Measurements from ENCODE around the gene MIAT.
"Not testable (repeated sequence)": the region's sequence is repeated elsewhere in the genome, so short reads cannot be mapped to it uniquely, and the experiment has no call there.

MIAT gene

DNA sequence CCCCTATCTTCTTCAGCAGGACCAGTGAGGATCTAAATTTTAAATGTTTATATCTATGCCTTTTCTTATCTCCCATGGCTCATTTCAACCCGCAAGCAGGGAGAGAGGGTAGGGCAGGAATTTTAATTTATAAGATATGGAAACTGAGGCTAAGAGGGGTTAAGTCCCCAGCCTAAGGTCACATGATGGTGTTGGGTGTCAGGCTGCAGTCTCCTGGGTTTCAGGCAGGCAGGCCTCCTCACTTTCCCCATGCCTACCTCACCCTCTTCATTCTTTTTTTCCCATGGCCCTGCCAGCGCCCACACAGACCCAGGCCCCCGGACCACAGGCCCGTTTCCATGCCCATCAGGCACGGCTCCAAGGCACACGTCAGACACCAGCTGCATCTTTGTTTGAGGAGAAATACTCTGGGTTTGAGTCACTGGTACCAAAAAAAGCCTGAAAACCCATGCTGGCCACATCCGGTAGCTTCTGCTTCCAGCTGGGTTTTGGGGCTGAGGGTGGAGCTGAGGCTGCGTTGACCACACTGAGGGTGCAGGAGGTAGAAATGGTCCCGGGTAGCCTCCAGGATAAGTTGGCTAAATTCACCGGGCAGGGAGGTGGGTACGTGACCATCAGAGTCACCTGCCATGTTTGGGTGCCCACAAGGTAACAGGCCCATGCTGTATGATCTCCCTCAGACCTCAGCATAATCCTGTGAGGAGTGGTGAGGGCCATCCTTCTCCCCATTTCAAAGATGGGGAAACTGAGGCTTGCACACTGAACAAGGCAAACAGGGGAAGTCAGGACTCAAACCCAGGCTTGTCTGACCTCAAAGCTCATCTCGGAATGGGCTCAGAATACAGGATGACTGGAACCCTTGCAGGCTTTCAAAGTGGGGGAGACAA is 47.1 kb upstream of the MIAT start:
- Histone ChIP-seq H4K91ac (ENCODE audit: low read depth, low read length, poor library complexity) (no peak overlapping the region), H3K27me3 (ENCODE audit: control insufficient read depth in 3 of 3, insufficient read depth in 3 of 3, low read depth in 1 of 3, low read length in 3 of 3) (peaks cover 0 to 3% (median 0%) of the 10 kb centered on the region in 3 experiments), H3K9ac (ENCODE audit: low read depth, low read length, poor library complexity) (no peak overlapping the region), H3K4me1 (ENCODE audit: control insufficient read depth in 2 of 2, insufficient read depth in 1 of 2, low read depth in 1 of 2, low read length in 2 of 2) (peaks cover 0 to 5% of the 10 kb centered on the region in 2 donors), H2BK12ac (ENCODE audit: low read length) (no peak overlapping the region), H2AK5ac (ENCODE audit: low read depth, low read length) (no peak overlapping the region), H3K79me1 (ENCODE audit: low read depth, low read length) (no peaks in the 10 kb centered on the region), H2AFZ (ENCODE audit: low read length) (no peak overlapping the region), H2BK15ac (ENCODE audit: low read length) (no peak overlapping the region), H3K18ac (ENCODE audit: low read length) (no peak overlapping the region), H3K27ac (replicated peaks; ENCODE audit: low read length) (no peak overlapping the region), H3K4ac (ENCODE audit: low read length) (no peak overlapping the region), H3K36me3 (replicated peaks in 1 of 2; ENCODE audit: control insufficient read depth in 2 of 2, insufficient read depth in 2 of 2, low read length in 2 of 2) (no peaks in the 10 kb centered on the region), H3K23ac (ENCODE audit: low read depth, low read length, poor library complexity) (no peak overlapping the region), H4K8ac (ENCODE audit: low read depth, low read length) (no peak overlapping the region), H2BK5ac (ENCODE audit: low read length) (no peak overlapping the region), H3K4me2 (ENCODE audit: insufficient read depth, low read length, poor library complexity, severe bottlenecking) (no peak overlapping the region), H2BK120ac (ENCODE audit: low read depth, low read length) (no peak overlapping the region), H3K4me3 (ENCODE audit: low read length in 2 of 2) (peak overlapping the region in 1 of 2 donors; percentile 21), H3K9me3 (replicated peaks in 1 of 2; ENCODE audit: control insufficient read depth in 2 of 2, insufficient read depth in 1 of 2, low read depth in 1 of 2, low read length in 2 of 2) (no peaks in the 10 kb centered on the region), H3K14ac (ENCODE audit: low read length) (no peak overlapping the region)
- no peak for DNase-seq (ENCODE audit: low spot score)
- WGBS, 2 donors (ENCODE audit: extremely low coverage in 2 of 2, insufficient read length in 2 of 2, insufficient replicate concordance in 1 of 2) = no CpG with 5 or more reads among the region's 12 CpGs

DNA sequence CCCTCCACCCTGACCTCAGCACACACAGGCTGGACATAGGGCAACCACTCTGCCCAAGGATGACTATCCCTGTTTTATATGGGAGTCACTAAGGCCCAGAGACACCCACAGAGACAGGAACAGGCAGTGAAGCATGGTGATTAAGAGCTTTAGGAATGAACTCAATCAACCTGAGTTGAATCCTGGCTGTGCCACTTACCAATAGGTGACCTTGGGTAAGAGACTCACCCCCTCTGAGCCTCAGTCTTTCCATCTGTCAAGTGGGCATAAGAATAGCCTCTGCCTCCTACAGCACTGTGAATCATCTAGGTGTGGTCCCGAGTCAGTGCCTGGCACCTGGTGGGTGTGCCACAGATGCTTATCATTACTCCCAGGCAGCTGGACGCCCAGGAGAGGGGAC is 46.4 kb upstream of the MIAT start:
- Histone ChIP-seq H3K27ac (replicated peaks; ENCODE audit: low read length) (no peak overlapping the region), H3K36me3 (replicated peaks in 1 of 2; ENCODE audit: control insufficient read depth in 2 of 2, insufficient read depth in 2 of 2, low read length in 2 of 2) (no peaks in the 10 kb centered on the region)
- no CpG with 5 or more reads among the region's 2 CpGs for WGBS, 2 donors (ENCODE audit: extremely low coverage in 2 of 2, insufficient read length in 2 of 2, insufficient replicate concordance in 1 of 2)

DNA sequence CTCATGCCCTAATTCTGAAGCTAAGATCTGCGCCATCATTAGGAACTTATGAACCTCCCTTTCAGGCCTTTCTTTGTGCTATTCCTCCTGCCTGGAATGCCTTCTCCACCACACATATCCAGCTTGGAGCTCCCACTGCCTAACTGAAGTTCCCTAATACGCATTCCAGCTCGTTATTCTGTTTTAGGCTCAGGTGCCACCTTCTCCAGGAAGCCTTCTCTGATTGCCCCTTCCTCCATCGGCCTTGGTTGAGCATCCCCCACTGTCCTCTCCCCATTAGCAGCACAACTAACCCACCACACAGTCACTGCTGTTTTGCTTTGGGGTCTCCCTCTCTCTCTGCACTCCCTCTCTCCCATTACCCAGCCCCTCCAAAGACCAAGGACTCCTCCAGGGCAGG is 44.7 kb upstream of the MIAT start:
- Histone ChIP-seq H3K27ac (replicated peaks; ENCODE audit: low read length) (no peak overlapping the region), H4K8ac (ENCODE audit: low read depth, low read length) (no peak overlapping the region), H3K4me3 (ENCODE audit: low read length in 2 of 2) (no peak overlapping the region), H3K27me3 (ENCODE audit: control insufficient read depth in 3 of 3, insufficient read depth in 3 of 3, low read depth in 1 of 3, low read length in 3 of 3) (peaks cover 0 to 4% (median 0%) of the 10 kb centered on the region in 3 experiments), H3K9me3 (replicated peaks in 1 of 2; ENCODE audit: control insufficient read depth in 2 of 2, insufficient read depth in 1 of 2, low read depth in 1 of 2, low read length in 2 of 2) (no peaks in the 10 kb centered on the region), H3K4me1 (ENCODE audit: control insufficient read depth in 2 of 2, insufficient read depth in 1 of 2, low read depth in 1 of 2, low read length in 2 of 2) (peaks cover 16 to 23% of the 10 kb centered on the region in 2 donors), H3K18ac (ENCODE audit: low read length) (no peak overlapping the region), H2BK12ac (ENCODE audit: low read length) (no peak overlapping the region), H2AFZ (ENCODE audit: low read length) (no peak overlapping the region), H3K36me3 (replicated peaks in 1 of 2; ENCODE audit: control insufficient read depth in 2 of 2, insufficient read depth in 2 of 2, low read length in 2 of 2) (no peaks in the 10 kb centered on the region), H3K23ac (ENCODE audit: low read depth, low read length, poor library complexity) (no peak overlapping the region), H3K9ac (ENCODE audit: low read depth, low read length, poor library complexity) (no peak overlapping the region), H2BK5ac (ENCODE audit: low read length) (no peak overlapping the region), H3K4me2 (ENCODE audit: insufficient read depth, low read length, poor library complexity, severe bottlenecking) (no peak overlapping the region), H2BK15ac (ENCODE audit: low read length) (no peak overlapping the region), H3K4ac (ENCODE audit: low read length) (no peak overlapping the region), H2BK120ac (ENCODE audit: low read depth, low read length) (no peak overlapping the region), H3K14ac (ENCODE audit: low read length) (no peak overlapping the region), H4K91ac (ENCODE audit: low read depth, low read length, poor library complexity) (no peak overlapping the region), H2AK5ac (ENCODE audit: low read depth, low read length) (no peak overlapping the region), H3K79me1 (ENCODE audit: low read depth, low read length) (no peaks in the 10 kb centered on the region)
- no peak for DNase-seq (ENCODE audit: low spot score)
- WGBS, 2 donors (ENCODE audit: extremely low coverage in 2 of 2, insufficient read length in 2 of 2, insufficient replicate concordance in 1 of 2) = no CpG with 5 or more reads among the region's 4 CpGs

More for the DNA sequence above, 46.4 kb upstream of the MIAT start:
- Histone ChIP-seq H2AK5ac (ENCODE audit: low read depth, low read length) (no peak overlapping the region), H3K4me2 (ENCODE audit: insufficient read depth, low read length, poor library complexity, severe bottlenecking) (no peak overlapping the region), H4K8ac (ENCODE audit: low read depth, low read length) (no peak overlapping the region), H3K9me3 (replicated peaks in 1 of 2; ENCODE audit: control insufficient read depth in 2 of 2, insufficient read depth in 1 of 2, low read depth in 1 of 2, low read length in 2 of 2) (no peaks in the 10 kb centered on the region), H3K4me1 (ENCODE audit: control insufficient read depth in 2 of 2, insufficient read depth in 1 of 2, low read depth in 1 of 2, low read length in 2 of 2) (peaks cover 1 to 6% of the 10 kb centered on the region in 2 donors), H2BK15ac (ENCODE audit: low read length) (no peak overlapping the region), H2BK5ac (ENCODE audit: low read length) (no peak overlapping the region), H4K91ac (ENCODE audit: low read depth, low read length, poor library complexity) (no peak overlapping the region), H2BK120ac (ENCODE audit: low read depth, low read length) (no peak overlapping the region), H3K4me3 (ENCODE audit: low read length in 2 of 2) (no peak overlapping the region), H2AFZ (ENCODE audit: low read length) (no peak overlapping the region), H3K9ac (ENCODE audit: low read depth, low read length, poor library complexity) (no peak overlapping the region), H2BK12ac (ENCODE audit: low read length) (no peak overlapping the region), H3K79me1 (ENCODE audit: low read depth, low read length) (no peaks in the 10 kb centered on the region), H3K18ac (ENCODE audit: low read length) (no peak overlapping the region), H3K4ac (ENCODE audit: low read length) (no peak overlapping the region), H3K27me3 (ENCODE audit: control insufficient read depth in 3 of 3, insufficient read depth in 3 of 3, low read depth in 1 of 3, low read length in 3 of 3) (peaks cover 0 to 3% (median 0%) of the 10 kb centered on the region in 3 experiments), H3K14ac (ENCODE audit: low read length) (no peak overlapping the region), H3K23ac (ENCODE audit: low read depth, low read length, poor library complexity) (no peak overlapping the region)
- DNase-seq (ENCODE audit: low spot score) = no peak

DNA sequence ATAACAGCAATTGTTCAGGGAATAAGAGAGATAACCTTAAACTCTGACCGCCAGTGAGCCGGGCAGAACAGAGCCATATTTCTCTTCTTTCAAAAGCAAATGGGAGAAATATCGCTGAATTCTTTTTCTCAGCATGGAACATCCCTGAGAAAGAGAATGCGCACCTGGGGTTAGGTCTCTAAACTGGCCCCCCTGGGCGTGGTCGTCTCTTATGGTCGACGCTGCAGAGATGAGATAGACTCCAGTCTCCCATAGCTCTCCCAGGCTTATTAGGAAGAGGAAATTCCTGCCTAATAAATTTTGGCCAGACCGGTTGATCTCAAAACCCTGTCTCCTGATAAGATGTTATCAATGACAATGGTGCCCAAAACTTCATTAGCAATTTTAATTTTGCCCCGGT is 43.6 kb upstream of the MIAT start:
- not testable (repeated sequence) for H3K14ac ChIP-seq (ENCODE audit: low read length); H3K27me3 ChIP-seq (ENCODE audit: control insufficient read depth in 3 of 3, insufficient read depth in 3 of 3, low read depth in 1 of 3, low read length in 3 of 3); H3K18ac ChIP-seq (ENCODE audit: low read length); H2AFZ ChIP-seq (ENCODE audit: low read length); H2BK15ac ChIP-seq (ENCODE audit: low read length); H3K23ac ChIP-seq (ENCODE audit: low read depth, low read length, poor library complexity); H2BK5ac ChIP-seq (ENCODE audit: low read length); H4K91ac ChIP-seq (ENCODE audit: low read depth, low read length, poor library complexity); DNase-seq (ENCODE audit: low spot score); H3K27ac ChIP-seq (replicated peaks; ENCODE audit: low read length); H3K9ac ChIP-seq (ENCODE audit: low read depth, low read length, poor library complexity); H2BK120ac ChIP-seq (ENCODE audit: low read depth, low read length); H3K79me1 ChIP-seq (ENCODE audit: low read depth, low read length); H4K8ac ChIP-seq (ENCODE audit: low read depth, low read length); H2BK12ac ChIP-seq (ENCODE audit: low read length); H3K9me3 ChIP-seq (replicated peaks in 1 of 2; ENCODE audit: control insufficient read depth in 2 of 2, insufficient read depth in 1 of 2, low read depth in 1 of 2, low read length in 2 of 2); H3K4me2 ChIP-seq (ENCODE audit: insufficient read depth, low read length, poor library complexity, severe bottlenecking); H3K4me3 ChIP-seq (ENCODE audit: low read length in 2 of 2); H3K4ac ChIP-seq (ENCODE audit: low read length); H3K36me3 ChIP-seq (replicated peaks in 1 of 2; ENCODE audit: control insufficient read depth in 2 of 2, insufficient read depth in 2 of 2, low read length in 2 of 2); H2AK5ac ChIP-seq (ENCODE audit: low read depth, low read length)
- WGBS, 2 donors (ENCODE audit: extremely low coverage in 2 of 2, insufficient read length in 2 of 2, insufficient replicate concordance in 1 of 2) = no CpG with 5 or more reads among the region's 10 CpGs
- H3K4me1 ChIP-seq (ENCODE audit: control insufficient read depth in 2 of 2, insufficient read depth in 1 of 2, low read depth in 1 of 2, low read length in 2 of 2) = peaks cover 20 to 29% of the 10 kb centered on the region in 2 donors

Data from neuronal stem cell (in vitro differentiated cells).